Measurements from ENCODE around the gene HABP4.

The HABP4 gene

GRCh38 chr9:96491880-96492525 is 42.0 kb downstream of the HABP4 start:
- H3K9me3 ChIP-seq (ENCODE audit: control insufficient read depth, low read length): no peaks in the 10 kb centered on the region
- no peaks in the 10 kb centered on the region for H3K27me3 ChIP-seq (replicated peaks; ENCODE audit: control insufficient read depth, insufficient read depth, low read length)
- no peak for DNase-seq (ENCODE audit: low read depth)
- H3K4me3 ChIP-seq (ENCODE audit: low read length): no peak overlapping the region
- peaks cover 29% of the 10 kb centered on the region for H3K4me1 ChIP-seq (ENCODE audit: control insufficient read depth, insufficient read depth, low read length)
- peaks cover 50% of the 10 kb centered on the region for H3K36me3 ChIP-seq (ENCODE audit: control insufficient read depth, insufficient read depth, low read length, severe bottlenecking)
- no peak overlapping the region for H3K9ac ChIP-seq (ENCODE audit: low read length)

- peaks cover 18% of the 10 kb centered on the region for H3K4me1 ChIP-seq (ENCODE audit: control insufficient read depth, insufficient read depth, low read length)
- no peaks in the 10 kb centered on the region for H3K27me3 ChIP-seq (replicated peaks; ENCODE audit: control insufficient read depth, insufficient read depth, low read length)
- H3K9ac ChIP-seq (ENCODE audit: low read length): no peak overlapping the region
- no peaks in the 10 kb centered on the region for H3K9me3 ChIP-seq (ENCODE audit: control insufficient read depth, low read length)
- H3K4me3 ChIP-seq (ENCODE audit: low read length): no peak overlapping the region
- peaks cover 48% of the 10 kb centered on the region for H3K36me3 ChIP-seq (ENCODE audit: control insufficient read depth, insufficient read depth, low read length, severe bottlenecking)
- no peak for DNase-seq (ENCODE audit: low read depth)
Observed at GRCh38 chr9:96492993-96493531, 43.1 kb downstream of the HABP4 start.

- DNase-seq (ENCODE audit: low read depth): no peak
- peaks cover 41% of the 10 kb centered on the region for H3K36me3 ChIP-seq (ENCODE audit: control insufficient read depth, insufficient read depth, low read length, severe bottlenecking)
Observed at GRCh38 chr9:96493757-96494156, 43.8 kb downstream of the HABP4 start.

GRCh38 chr9:96494215-96494800 is 44.3 kb downstream of the HABP4 start:
- DNase-seq (ENCODE audit: low read depth): no peak
- Histone ChIP-seq H3K9me3 (ENCODE audit: control insufficient read depth, low read length) (no peaks in the 10 kb centered on the region), H3K36me3 (ENCODE audit: control insufficient read depth, insufficient read depth, low read length, severe bottlenecking) (peaks cover 35% of the 10 kb centered on the region), H3K27me3 (replicated peaks; ENCODE audit: control insufficient read depth, insufficient read depth, low read length) (no peaks in the 10 kb centered on the region), H3K4me3 (ENCODE audit: low read length) (no peak overlapping the region), H3K9ac (ENCODE audit: low read length) (no peak overlapping the region), H3K4me1 (ENCODE audit: control insufficient read depth, insufficient read depth, low read length) (peaks cover 17% of the 10 kb centered on the region)

More at GRCh38 chr9:96493757-96494156, 43.8 kb downstream of the HABP4 start:
- H3K9ac ChIP-seq (ENCODE audit: low read length): no peak overlapping the region
- no peaks in the 10 kb centered on the region for H3K9me3 ChIP-seq (ENCODE audit: control insufficient read depth, low read length)
- peaks cover 17% of the 10 kb centered on the region for H3K4me1 ChIP-seq (ENCODE audit: control insufficient read depth, insufficient read depth, low read length)
- H3K27me3 ChIP-seq (replicated peaks; ENCODE audit: control insufficient read depth, insufficient read depth, low read length): no peaks in the 10 kb centered on the region
- H3K4me3 ChIP-seq (ENCODE audit: low read length): no peak overlapping the region

GRCh38 chr9:96495341-96495740 is 45.4 kb downstream of the HABP4 start:
- H3K27me3 ChIP-seq (replicated peaks; ENCODE audit: control insufficient read depth, insufficient read depth, low read length): no peaks in the 10 kb centered on the region
- peaks cover 25% of the 10 kb centered on the region for H3K36me3 ChIP-seq (ENCODE audit: control insufficient read depth, insufficient read depth, low read length, severe bottlenecking)
- peak; percentile 37 for DNase-seq (ENCODE audit: low read depth)
- H3K9me3 ChIP-seq (ENCODE audit: control insufficient read depth, low read length): no peaks in the 10 kb centered on the region
- peak overlapping the region; percentile 43 for H3K9ac ChIP-seq (ENCODE audit: low read length)
- peaks cover 17% of the 10 kb centered on the region for H3K4me1 ChIP-seq (ENCODE audit: control insufficient read depth, insufficient read depth, low read length)
- no peak overlapping the region for H3K4me3 ChIP-seq (ENCODE audit: low read length)

- H3K27me3 ChIP-seq (replicated peaks; ENCODE audit: control insufficient read depth, insufficient read depth, low read length): no peaks in the 10 kb centered on the region
- peaks cover 24% of the 10 kb centered on the region for H3K4me1 ChIP-seq (ENCODE audit: control insufficient read depth, insufficient read depth, low read length)
- peaks cover 13% of the 10 kb centered on the region for H3K36me3 ChIP-seq (ENCODE audit: control insufficient read depth, insufficient read depth, low read length, severe bottlenecking)
- H3K9me3 ChIP-seq (ENCODE audit: control insufficient read depth, low read length): no peaks in the 10 kb centered on the region
- H3K4me3 ChIP-seq (ENCODE audit: low read length): no peak overlapping the region
- no peak for DNase-seq (ENCODE audit: low read depth)
- H3K9ac ChIP-seq (ENCODE audit: low read length): no peak overlapping the region
Observed at GRCh38 chr9:96496368-96497116, 46.6 kb downstream of the HABP4 start.

- no peaks in the 10 kb centered on the region for H3K9me3 ChIP-seq (ENCODE audit: control insufficient read depth, low read length)
- no peak overlapping the region for H3K4me3 ChIP-seq (ENCODE audit: low read length)
- no peak for DNase-seq (ENCODE audit: low read depth)
- no peak overlapping the region for H3K9ac ChIP-seq (ENCODE audit: low read length)
- no peaks in the 10 kb centered on the region for H3K27me3 ChIP-seq (replicated peaks; ENCODE audit: control insufficient read depth, insufficient read depth, low read length)
- H3K36me3 ChIP-seq (ENCODE audit: control insufficient read depth, insufficient read depth, low read length, severe bottlenecking): peaks cover 8% of the 10 kb centered on the region
- H3K4me1 ChIP-seq (ENCODE audit: control insufficient read depth, insufficient read depth, low read length): peaks cover 29% of the 10 kb centered on the region
Observed at GRCh38 chr9:96497117-96497399, 47.1 kb downstream of the HABP4 start.

- no peaks in the 10 kb centered on the region for H3K9me3 ChIP-seq (ENCODE audit: control insufficient read depth, low read length)
- H3K9ac ChIP-seq (ENCODE audit: low read length): no peak overlapping the region
- peaks cover 46% of the 10 kb centered on the region for H3K4me1 ChIP-seq (ENCODE audit: control insufficient read depth, insufficient read depth, low read length)
- no peak overlapping the region for H3K4me3 ChIP-seq (ENCODE audit: low read length)
- peaks cover 2% of the 10 kb centered on the region for H3K36me3 ChIP-seq (ENCODE audit: control insufficient read depth, insufficient read depth, low read length, severe bottlenecking)
- H3K27me3 ChIP-seq (replicated peaks; ENCODE audit: control insufficient read depth, insufficient read depth, low read length): no peaks in the 10 kb centered on the region
- no peak for DNase-seq (ENCODE audit: low read depth)
Observed at GRCh38 chr9:96498796-96499195, 48.8 kb downstream of the HABP4 start.

- no peak for DNase-seq (ENCODE audit: low read depth)
- H3K4me3 ChIP-seq (ENCODE audit: low read length): no peak overlapping the region
- no peak overlapping the region for H3K9ac ChIP-seq (ENCODE audit: low read length)
- H3K36me3 ChIP-seq (ENCODE audit: control insufficient read depth, insufficient read depth, low read length, severe bottlenecking): peaks cover 6% of the 10 kb centered on the region
- H3K27me3 ChIP-seq (replicated peaks; ENCODE audit: control insufficient read depth, insufficient read depth, low read length): no peaks in the 10 kb centered on the region
- no peaks in the 10 kb centered on the region for H3K9me3 ChIP-seq (ENCODE audit: control insufficient read depth, low read length)
- H3K4me1 ChIP-seq (ENCODE audit: control insufficient read depth, insufficient read depth, low read length): peaks cover 48% of the 10 kb centered on the region
Observed at GRCh38 chr9:96499257-96499656, 49.3 kb downstream of the HABP4 start.

GRCh38 chr9:96500696-96501632 is 51.0 kb downstream of the HABP4 start:
- peaks cover 9% of the 10 kb centered on the region for H3K36me3 ChIP-seq (ENCODE audit: control insufficient read depth, insufficient read depth, low read length, severe bottlenecking)
- no peak overlapping the region for H3K4me3 ChIP-seq (ENCODE audit: low read length)
- peak; percentile 29 for DNase-seq (ENCODE audit: low read depth)
- no peak overlapping the region for H3K9ac ChIP-seq (ENCODE audit: low read length)
- no peaks in the 10 kb centered on the region for H3K27me3 ChIP-seq (replicated peaks; ENCODE audit: control insufficient read depth, insufficient read depth, low read length)
- no peaks in the 10 kb centered on the region for H3K9me3 ChIP-seq (ENCODE audit: control insufficient read depth, low read length)
- peaks cover 53% of the 10 kb centered on the region for H3K4me1 ChIP-seq (ENCODE audit: control insufficient read depth, insufficient read depth, low read length)
